ENCODE measurements around the gene MAS1. TPM values are rescaled to one million over a fixed set of nuclear protein-coding genes. Genes with fewer than 3 reads are reported as not detected.
A peak's percentile ranks its signal among the peaks of the same experiment; 100 is the strongest.

Gene MAS1
- total and polyA plus RNA-seq, 9 donors: 0.04 to 0.38 (median 0.10) TPM; not detected in 1

DNA sequence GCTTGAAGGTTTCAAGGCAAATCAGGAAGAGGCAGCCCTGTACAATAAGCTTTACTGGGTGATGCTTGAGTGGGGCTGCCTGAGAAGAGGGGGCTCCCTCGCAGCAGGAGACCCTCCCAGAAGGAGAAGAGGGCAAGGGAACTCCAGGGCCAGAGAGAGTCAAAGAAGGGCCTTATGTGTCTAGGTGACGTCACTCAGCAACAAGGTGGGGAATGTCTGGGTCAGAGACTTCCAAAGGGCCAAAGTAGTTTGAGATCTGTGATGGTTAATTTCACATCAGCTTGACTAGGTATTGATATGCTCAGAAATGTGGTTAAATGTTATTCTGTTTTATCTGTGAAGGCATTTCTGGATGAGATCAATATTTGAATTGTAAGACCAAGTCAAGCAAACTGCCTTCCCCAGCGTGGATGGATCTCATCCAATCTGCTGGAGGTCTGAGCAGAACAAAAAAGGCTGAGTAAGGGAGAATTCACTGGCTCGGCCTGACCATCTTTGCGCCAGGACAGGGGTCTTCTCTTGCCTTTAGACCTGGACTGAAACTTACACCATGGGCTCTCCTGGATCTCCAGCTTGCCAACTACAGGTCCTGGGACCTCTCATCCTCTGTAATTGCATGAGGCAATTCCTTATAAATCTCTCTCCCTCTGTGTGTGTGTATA, 35.9 kb downstream of the MAS1 start:
- 77 to 87% (median 82%) methylated on average over 5 of the region's 5 CpGs for WGBS, 3 donors
- Histone ChIP-seq H3K4me3 (no peak overlapping the region), H3K27me3 (no peaks in the 10 kb centered on the region), H3K36me3 (no peaks in the 10 kb centered on the region), H3K27ac (no peak overlapping the region), H3K4me1 (ENCODE audit: insufficient read depth) (peaks cover under 1% of the 10 kb centered on the region), H3K9me3 (no peaks in the 10 kb centered on the region)
- no peak for TF ChIP-seq EP300 (IDR thresholded peaks at IDR 0.05)
- TF ChIP-seq, protein P1, sequence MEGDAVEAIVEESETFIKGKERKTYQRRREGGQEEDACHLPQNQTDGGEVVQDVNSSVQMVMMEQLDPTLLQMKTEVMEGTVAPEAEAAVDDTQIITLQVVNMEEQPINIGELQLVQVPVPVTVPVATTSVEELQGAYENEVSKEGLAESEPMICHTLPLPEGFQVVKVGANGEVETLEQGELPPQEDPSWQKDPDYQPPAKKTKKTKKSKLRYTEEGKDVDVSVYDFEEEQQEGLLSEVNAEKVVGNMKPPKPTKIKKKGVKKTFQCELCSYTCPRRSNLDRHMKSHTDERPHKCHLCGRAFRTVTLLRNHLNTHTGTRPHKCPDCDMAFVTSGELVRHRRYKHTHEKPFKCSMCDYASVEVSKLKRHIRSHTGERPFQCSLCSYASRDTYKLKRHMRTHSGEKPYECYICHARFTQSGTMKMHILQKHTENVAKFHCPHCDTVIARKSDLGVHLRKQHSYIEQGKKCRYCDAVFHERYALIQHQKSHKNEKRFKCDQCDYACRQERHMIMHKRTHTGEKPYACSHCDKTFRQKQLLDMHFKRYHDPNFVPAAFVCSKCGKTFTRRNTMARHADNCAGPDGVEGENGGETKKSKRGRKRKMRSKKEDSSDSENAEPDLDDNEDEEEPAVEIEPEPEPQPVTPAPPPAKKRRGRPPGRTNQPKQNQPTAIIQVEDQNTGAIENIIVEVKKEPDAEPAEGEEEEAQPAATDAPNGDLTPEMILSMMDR (IDR thresholded peaks at IDR 0.05): no peak
- no peak for TF ChIP-seq POLR2A (IDR thresholded peaks at IDR 0.05)
- intact Hi-C loops (cut with DNase I): no loop called here
- DNase-seq: no peak

DNA sequence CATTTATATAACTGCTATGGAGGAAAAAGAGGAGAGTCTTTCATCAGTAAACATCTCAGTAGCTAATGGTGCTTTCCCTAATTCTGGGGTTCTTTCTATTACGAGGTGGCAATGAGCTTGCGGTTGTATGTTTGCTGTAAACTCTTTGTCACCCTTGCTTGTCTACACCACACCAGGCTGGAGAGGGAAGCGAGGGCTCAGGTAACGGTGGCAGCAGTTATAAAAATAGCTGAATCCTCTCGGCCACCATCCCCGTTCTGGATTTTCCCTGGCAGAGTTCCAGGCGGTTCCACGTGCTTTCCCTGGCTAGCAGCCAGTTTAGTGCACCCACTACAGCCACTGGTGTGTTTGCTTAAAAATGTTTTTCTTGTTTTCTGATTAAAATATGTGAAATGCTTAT, 39.0 kb downstream of the MAS1 start:
- 39 to 47% (median 44%) methylated on average over 8 of the region's 8 CpGs for WGBS, 3 donors
- intact Hi-C loops (cut with DNase I): no loop called here

DNA sequence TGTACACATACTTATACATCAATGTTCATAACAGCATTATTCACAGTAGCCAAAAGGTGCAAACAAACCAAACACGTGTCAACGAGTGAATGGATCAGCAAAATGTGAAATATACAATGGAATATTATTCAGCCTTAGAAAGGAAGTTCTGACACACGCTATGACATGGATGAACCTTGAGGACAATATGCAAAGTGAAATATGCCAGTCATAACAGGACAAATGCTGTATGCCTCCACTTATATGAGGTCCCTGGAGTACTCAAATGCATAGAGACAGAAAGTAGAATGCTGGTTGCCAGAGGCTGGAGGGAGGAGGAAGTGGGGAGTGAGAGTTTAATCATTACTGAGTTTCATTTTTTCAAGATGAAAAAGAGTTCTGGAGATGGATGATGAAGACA, 40.3 kb downstream of the MAS1 start:
- H3K4me1 ChIP-seq (ENCODE audit: insufficient read depth): peaks cover 10% of the 10 kb centered on the region
- intact Hi-C loops (cut with DNase I): no loop called here
- WGBS, 3 donors: 92 to 96% (median 93%) methylated on average over 3 of the region's 3 CpGs

More for the DNA sequence above, 39.0 kb downstream of the MAS1 start:
- no peak overlapping the region for H3K4me3 ChIP-seq
- no peak for TF ChIP-seq EP300 (IDR thresholded peaks at IDR 0.05)
- no peak for TF ChIP-seq POLR2A (IDR thresholded peaks at IDR 0.05)
- TF ChIP-seq, protein P1 (IDR thresholded peaks at IDR 0.05): no peak
- DNase-seq: peak; percentile 22 to 55 (median 35)
- H3K27ac ChIP-seq: no peak overlapping the region
- H3K4me1 ChIP-seq (ENCODE audit: insufficient read depth): peaks cover 8% of the 10 kb centered on the region
- H3K27me3 ChIP-seq: no peaks in the 10 kb centered on the region
- H3K9me3 ChIP-seq: no peaks in the 10 kb centered on the region
- H3K36me3 ChIP-seq: no peaks in the 10 kb centered on the region

GRCh38 chr6:159931846-159932245, 41.1 kb downstream of the MAS1 start:
- TF ChIP-seq, protein P1 (IDR thresholded peaks at IDR 0.05): no peak
- intact Hi-C loops (cut with DNase I): no loop called here
- no peak overlapping the region for H3K27ac ChIP-seq

More for the DNA sequence above, 40.3 kb downstream of the MAS1 start:
- H3K27ac ChIP-seq: no peak overlapping the region
- no peaks in the 10 kb centered on the region for H3K9me3 ChIP-seq
- H3K4me3 ChIP-seq: no peak overlapping the region
- H3K27me3 ChIP-seq: no peaks in the 10 kb centered on the region
- no peaks in the 10 kb centered on the region for H3K36me3 ChIP-seq
- DNase-seq: no peak
- TF ChIP-seq, protein P1 (IDR thresholded peaks at IDR 0.05): no peak
- TF ChIP-seq POLR2A (IDR thresholded peaks at IDR 0.05): no peak

More at GRCh38 chr6:159931846-159932245, 41.1 kb downstream of the MAS1 start:
- H3K9me3 ChIP-seq: no peaks in the 10 kb centered on the region
- no peak for DNase-seq
- WGBS, 3 donors: 41 to 55% (median 49%) methylated on average over 4 of the region's 4 CpGs
- no peaks in the 10 kb centered on the region for H3K36me3 ChIP-seq
- no peak overlapping the region for H3K4me3 ChIP-seq
- H3K27me3 ChIP-seq: no peaks in the 10 kb centered on the region
- H3K4me1 ChIP-seq (ENCODE audit: insufficient read depth): peaks cover 10% of the 10 kb centered on the region

Data from ovary (tissue), 9 donors.